Nucleus accumbens (tissue), 56 donors: ENCODE data around the gene ATP6V1G1.
"Not testable (repeated sequence)": the region's sequence is repeated elsewhere in the genome, so short reads cannot be mapped to it uniquely, and the experiment has no call there.

Source experiments
- DNase-seq, 56 donors: peaks; one replicate each; lab custom pipeline; 2025; lab: John Stamatoyannopoulos, UW

The ATP6V1G1 gene

DNA sequence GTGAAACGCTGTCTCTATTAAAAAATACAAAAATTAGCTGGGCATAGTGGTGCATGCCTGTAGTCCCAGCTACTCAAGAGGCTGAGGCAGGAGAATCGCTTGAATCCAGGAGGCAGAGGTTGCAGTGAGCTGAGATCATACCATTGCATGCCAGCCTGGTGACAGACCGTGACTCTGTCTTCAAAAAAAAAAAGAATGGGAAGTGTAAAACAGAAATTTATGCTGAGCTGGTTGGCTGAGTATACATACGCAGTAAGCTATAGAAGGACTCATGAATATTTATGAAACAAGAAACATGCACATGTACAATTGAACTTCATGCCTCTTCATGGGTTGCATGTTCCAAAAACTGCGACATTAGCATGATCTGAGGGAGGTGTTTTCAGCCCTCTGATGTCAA is 10.8 kb upstream of the ATP6V1G1 start:
- not testable (repeated sequence) for DNase-seq

DNA sequence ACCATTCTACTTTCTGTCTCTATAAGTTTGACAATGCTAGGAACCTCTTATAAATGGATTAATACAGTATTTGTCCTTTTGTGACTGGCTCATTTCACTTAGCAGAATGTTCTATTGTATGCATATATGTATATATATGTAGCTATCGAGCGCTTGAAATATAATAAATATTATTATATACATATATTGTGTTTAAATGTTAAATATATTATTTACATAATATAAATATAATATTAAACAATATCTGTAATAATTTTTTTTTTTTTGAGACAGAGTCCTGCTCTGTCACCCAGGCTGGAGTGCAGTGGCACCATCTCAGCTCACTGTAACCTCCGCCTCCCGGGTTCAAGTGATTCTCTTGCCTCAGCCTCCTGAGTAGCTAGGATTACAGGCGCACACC is 9.4 kb upstream of the ATP6V1G1 start:
- DNase-seq = not testable (repeated sequence)

DNA sequence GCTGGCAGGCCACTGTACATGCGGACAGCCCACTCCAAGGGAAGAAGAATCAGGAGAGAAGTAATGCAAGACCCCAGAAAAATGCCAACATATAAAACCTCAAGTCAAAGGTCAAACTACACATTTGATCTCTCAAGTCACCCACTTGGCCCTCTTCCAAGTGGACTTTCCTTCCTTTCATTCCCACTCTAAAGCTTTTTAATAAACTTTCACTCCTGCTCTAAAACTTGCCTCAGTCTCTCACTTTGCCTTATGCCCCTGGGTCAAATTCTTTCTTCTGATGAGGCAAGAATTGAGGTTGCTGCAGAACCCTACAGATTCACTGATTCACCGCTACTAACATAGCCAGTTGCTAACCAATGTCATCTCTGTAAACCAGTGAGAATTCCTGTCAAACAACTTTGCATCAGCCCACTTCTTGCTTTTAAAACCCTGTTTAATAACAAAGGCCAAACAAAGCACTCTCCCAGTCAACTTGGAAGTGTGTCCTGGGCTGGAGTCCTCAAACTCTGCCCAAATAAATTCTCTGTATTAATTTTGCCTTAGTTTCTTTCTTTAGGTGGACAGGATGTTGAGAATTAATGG is 6.9 kb upstream of the ATP6V1G1 start:
- no peak for DNase-seq

DNA sequence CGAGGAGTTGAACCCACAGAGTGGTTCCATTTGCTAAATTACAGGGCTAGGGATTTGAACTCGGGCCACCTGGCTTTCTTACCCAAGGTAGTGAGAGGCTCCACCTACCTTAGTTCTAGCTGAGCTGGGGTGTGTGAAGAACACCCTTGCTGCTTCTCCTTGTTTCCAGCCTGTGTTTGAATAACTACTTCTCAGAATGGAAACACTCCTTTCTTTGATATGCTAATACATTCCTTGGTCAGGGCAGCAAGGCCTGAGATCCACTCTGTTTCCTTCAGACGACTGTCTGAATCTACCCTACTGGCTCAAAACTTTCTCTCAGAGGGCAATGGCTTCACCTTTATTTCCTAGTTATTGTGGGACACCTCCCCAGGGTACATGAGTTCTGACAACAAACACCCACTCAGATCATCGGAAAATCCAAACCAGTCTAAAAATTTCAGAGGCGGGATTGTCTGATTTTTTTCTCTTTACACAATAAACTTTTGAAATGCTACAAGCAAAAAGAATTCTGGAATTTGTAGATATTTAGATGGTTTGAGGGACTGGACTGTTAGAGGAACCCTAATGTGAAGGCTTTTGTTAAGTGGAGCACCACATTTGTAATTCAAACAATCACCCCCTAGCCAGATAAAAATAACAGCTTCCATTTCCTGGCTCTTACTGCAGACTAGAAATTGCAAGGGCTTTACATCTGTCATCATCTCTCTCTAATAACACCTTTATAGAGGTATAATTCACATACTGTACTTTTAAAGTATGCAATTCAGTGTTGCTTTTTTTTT is 4.0 kb upstream of the ATP6V1G1 start:
- DNase-seq = no peak

DNA sequence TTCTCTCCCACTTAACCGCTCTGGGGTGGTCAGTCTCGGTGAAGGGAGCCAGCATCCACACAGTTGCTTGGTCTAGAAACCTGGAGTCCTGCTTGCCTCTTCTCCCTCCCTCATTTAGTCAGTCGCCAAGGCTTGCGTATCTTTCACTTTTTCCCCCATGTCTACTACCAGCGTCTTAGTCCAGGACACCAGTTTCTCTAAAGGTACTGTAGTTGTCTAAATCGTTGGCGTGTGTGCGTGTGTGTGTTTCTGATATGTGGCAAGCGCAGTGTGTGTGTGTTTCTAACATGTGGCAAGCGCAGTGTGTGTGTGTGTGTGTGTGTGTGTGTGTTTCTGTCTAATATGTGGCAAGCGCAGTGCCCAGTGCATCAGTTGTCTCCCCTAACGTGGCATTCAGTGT is 641 bp downstream of the ATP6V1G1 start:
- peak in 4 of 56 donors; percentile 18 to 49 (median 28) for DNase-seq

DNA sequence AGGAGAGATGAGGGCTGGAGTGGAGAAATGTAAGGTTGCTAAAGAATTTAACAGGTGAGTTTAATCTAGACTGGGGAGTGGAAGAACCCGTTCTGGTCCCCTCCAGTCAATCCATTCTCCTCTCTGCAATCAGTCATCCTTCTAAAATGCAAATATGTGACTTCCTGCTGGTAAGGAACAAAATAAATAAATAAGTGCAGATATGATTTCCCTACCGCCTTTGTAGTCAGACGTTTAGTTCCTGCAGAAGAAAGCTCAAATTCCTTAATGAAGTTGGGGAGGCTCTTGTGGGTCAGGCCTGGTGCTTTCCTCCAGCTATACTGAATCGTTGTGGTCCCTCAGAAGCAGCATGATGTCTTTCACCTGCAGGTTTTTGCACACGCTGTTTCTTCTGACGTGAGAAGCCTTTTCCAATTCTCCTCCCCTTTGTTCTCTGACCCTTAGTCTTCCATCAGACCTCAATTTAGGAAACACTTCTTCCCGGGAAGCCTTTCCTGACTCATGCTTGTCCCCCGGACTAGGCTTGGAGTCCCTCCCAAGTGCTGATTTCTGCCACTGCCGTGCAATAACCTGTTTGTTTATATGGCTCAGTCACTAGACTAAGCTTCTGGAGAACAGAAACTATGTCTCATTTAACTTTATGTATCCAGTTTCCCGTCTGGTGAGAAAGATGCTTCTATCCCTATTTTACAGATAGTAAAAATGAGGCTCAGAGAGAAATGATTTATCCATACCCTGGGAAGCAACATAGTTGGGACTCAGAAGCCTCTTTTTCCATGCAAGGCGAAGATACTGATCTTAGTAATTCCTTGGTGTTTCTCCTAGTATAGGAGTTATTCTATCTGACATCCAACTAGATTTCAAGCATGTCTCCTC is 1.3 kb downstream of the ATP6V1G1 start:
- DNase-seq = no peak

DNA sequence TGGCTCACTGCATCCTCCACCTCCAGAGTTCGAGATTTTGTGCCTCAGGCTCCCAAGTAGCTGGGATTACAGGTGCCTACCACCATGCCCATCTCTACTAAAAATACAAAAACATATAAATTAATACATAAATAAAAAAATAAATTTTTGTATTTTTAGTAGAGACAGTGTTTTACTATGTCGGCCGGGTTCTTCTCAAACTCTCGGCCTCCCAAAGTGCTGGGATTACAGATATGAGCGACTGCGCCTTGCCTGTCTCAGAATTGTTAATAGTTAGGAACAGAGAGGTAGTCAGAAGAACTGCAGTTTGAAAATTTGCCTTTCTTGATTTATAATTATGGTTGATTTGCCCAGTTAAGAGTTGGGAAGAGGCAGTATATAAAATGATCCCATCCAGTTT is 2.8 kb downstream of the ATP6V1G1 start:
- no peak for DNase-seq

DNA sequence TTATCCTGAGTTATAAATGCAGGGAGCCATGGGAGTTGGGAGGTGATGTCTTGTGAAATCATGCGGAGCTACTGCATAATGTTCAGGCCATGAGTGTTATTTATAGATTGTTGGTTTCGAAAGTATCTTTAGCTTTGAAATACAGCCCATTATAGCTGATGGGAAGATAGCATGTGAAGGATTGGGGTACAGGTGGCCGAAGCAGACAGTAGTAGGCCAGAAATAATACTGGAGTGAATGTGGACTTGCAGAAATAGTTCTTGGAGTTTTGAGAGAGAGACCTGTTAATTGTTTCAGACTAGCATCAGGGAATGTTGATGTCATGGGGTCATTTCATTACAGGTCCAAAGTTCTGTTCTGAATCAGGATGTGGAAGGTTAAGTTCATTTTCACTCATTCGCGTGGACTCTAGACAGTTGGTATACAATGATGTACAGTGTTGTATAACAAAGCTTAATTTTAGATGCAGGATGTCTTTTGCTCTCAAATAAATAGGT is 3.8 kb downstream of the ATP6V1G1 start:
- no peak for DNase-seq

DNA sequence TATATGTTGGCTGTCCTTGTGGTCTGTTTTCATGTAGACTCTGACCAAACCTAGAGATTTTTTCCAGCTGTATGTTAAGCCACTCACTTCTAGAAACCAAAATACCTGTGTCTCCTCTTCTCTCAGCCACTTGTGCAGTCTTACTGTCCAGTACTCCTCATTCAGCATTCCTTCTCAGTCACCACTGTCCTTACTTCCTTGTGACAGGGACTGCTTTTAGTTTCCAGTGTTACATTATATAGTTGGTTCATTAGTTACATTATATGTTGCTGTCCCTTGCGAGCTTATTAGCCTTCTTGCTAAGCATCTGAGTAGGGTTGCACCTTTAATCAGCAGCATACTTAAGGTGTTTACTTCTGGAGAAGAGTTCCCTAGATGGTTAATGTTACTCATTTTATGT is 4.3 kb downstream of the ATP6V1G1 start:
- DNase-seq = no peak

DNA sequence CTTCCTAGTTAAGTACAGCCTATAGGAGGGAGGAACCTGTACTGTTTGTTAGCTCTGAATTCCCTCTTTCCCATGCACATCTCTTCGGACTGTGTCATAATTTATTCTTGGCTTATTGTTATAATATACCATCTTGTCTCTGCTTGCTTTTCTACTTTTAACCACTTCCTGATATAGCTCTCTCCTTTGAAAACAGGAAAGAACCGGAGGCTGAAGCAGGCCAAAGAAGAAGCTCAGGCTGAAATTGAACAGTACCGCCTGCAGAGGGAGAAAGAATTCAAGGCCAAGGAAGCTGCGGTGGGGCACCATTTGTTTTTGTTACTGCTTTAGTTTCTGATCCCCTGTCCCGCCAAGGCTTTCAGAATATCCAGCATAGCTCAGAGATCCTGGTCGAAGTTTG is 4.8 kb downstream of the ATP6V1G1 start:
- DNase-seq = no peak

DNA sequence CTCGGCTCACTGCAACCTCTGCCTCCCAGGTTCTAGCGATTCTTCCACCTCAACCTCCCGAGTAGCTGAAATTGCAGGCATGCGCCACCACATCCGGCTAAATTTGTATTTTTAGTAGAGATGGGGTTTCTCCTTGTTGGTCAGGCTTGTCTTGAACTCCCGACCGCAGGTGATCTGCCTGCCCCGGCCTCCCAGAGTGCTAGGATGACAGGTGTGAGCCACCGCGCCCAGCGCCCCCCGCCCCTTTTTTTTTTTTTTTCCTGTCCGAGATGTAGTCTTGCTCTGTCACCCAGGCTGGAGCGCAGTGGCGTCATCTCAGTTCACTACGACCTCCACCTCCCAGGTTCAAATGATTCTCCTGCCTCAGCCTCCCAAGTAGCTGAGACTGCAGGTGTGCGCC is 6.6 kb downstream of the ATP6V1G1 start:
- no peak for DNase-seq

DNA sequence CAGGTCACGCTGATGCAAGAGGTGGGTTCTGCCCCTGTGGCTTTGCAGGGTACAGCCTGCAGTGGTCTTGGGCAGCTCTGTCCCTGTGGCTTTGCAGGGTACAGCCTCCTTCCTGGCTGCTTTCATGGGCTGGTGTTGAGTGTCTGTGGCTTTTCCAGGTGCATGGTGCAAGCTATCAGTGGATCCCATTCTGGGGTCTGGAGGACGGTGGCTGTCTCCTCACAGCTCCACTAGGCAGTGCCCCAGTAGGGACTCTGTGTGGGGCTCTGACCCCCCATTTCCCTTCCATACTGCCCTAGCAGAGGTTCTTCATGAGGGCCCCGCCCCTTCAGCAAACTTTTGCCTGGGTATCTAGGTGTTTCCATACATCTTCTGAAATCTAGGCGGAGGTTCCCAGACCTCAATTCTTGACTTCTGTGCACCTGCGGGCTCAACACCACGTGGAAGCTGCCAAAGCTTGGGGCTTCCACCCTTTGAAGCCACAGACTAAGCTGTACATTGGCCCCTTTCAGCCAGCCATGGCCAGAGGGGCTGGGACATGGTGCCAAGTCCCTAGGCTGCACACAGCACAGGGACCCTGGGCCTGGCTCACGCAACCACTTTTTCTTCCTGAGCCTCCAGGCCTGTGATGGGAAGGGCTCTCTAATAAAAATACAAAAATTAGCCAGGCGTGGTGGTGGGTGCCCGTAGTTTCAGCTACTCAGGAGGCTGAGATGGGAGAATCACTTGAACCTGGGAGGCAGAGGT is 13.1 kb downstream of the ATP6V1G1 start:
- DNase-seq = not testable (repeated sequence)

DNA sequence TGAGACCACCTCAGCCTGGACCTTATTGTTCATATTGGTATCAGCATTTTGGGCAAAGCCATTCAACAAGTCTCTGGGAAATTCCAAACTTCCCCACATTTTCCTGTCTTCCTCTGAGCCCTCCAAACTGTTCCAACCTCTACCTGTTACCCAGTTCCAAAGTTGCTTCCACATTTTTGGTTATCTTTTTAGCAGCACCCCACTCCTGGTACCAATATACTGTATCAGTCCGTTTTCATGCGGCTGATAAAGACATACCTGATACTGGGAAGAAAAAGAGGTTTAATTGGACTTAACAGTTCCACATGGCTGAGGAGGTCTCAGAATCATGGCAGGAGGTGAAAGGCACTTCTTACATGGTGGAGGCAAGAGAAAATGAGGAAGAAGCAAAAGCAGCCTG is 14.2 kb downstream of the ATP6V1G1 start:
- not testable (repeated sequence) for DNase-seq

DNA sequence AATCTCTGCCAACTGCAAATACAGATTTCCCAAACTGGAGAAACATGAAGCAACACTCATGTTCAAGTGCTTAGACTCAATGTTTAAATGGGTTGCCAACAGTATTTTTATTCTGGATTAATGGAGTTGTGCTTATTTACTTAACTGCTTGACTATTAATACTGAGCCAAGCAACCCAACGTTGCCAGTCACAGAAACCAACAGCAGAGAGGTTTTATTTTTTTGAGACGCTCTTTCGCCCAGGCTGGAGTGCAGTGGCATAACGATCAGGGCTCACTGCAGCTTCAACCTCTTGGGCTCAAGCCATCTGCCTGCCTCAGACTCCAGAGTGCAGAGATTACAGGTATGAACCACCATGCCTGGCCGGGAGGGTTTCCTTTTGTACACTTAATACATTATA is 15.1 kb downstream of the ATP6V1G1 start:
- DNase-seq = no peak

DNA sequence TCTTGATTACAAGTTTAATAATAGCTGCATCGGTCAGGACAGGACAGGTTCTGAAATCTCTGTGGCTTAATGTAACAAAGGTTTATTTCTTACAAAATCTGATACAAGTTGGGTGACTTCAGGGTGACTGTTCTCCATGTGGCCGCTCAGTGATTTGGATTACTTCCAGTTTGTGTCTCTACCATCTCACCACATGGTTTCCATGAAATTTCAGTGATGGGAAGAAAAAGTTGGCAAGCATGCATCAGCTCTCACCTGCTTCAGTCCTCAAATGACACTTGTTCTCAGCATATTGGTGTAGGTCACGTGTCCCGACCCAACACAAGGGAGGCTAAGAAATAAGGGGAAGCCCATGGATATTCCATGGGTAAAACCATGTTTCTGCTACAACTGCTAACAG is 15.7 kb downstream of the ATP6V1G1 start:
- DNase-seq = no peak

DNA sequence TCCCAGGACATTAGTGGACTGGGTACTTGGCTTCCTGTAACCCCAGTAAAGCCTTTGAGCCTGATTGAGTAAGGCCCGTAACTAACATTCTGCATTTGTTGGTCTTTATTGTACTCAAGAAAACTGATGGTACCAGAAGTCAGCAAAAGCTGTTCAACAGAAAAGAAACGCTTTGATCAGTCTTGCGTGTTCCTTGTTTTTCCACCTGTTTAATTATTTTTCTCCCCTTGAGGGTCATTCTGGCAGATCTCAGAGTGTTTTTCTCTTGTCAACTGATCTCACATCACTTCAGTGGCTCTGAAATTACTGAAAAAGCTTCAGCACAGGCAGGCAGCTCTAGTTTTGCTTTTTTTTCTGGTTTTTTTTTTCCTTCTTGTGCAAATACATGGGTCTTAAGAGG is 17.4 kb downstream of the ATP6V1G1 start:
- DNase-seq = no peak

DNA sequence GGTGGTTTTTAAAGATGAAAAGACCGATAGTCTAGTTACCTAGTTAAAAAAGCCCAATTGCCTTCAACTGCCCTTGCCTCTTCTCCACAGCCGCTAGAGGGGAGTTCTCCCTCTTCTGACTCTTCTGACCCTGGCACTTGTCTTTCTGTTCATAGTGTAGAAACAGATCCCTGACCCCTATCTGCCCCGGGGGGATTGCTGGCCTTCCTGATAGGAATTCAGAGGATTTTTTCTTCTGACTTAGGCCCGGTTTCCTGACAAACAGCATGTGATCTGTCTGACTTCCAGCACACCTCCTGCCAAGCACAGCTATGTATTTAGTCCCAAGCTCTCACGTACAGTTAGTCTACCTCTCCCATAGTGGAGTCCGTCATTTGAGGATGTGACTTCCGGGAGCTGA is 18.5 kb downstream of the ATP6V1G1 start:
- DNase-seq = no peak

DNA sequence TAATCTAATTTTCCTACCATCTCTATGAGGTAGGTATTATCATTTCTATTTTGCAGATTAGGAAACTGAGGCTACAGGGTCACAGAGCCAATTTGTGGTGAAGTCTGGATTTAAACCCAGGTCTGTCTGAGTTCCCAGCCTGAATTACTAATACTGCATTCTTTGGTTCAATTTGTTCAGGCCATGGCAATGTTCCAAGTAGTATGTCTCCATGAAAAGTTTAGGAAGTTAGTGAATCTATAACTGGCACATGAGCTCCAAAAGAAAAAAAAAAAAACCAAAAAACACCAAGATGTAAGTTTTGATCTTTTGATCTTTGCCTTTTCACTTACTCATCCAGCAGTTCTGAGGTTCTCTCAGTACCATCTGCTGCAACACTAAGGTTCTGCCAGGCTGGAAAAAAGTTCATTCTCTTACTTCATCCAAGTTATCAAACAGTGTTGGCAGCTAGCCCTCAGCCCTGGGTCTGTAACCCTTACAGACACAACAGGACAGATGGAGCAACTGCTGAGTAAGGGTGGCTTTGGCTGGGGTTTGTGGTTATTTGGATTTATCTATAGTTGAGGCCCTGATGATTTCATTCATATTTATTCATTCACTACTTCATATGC is 19.1 kb downstream of the ATP6V1G1 start:
- DNase-seq = no peak

DNA sequence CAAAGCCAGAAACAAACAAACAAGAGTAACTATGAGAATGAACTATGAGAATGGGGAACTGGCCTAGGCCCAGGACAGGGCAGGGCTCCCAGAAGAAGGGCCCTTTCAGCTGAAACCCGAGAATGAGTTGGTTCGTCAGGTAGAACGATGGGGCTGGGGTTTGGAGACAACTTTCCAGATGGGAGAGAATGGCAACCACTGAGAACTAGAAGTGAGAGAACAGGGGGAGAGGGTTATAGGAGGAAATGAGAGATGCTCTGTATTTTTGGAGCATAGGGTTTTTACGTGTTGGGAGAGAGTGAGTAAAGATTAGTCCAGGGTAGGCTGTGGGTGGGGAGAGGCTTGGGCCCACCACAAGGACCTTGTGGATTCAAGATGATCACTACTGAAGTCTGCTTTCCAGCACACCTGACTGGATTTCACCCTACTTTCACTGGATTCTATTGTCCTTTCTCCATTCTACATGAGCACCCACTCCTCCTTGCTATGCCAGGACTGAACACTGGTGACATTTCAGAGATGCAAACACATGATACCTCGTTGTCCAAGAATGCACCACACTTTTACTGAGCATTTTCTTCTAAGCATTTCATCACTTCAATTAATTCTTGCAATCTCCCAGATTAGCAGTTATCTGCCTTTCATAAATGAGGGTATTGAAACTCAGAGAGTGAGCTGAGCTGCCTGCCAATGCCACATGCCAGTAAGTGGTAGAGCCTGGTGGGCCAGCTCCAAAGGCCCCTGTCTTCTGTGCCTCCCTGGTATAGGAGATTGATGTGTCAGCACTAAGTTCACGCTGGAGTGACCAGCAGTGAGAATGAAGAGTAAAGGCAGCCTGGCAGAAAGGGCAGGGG is 20.3 kb downstream of the ATP6V1G1 start:
- DNase-seq = no peak
